Measurements from ENCODE around the gene ITGB4. TPM values are rescaled to one million over a fixed set of nuclear protein-coding genes. Genes with fewer than 3 reads are reported as not detected.
A peak's percentile ranks its signal among the peaks of the same experiment; 100 is the strongest.

ITGB4 gene
- total and polyA plus RNA-seq, 9 of the 15 experiments (the other 6 are each of a cell fraction or from before 2014, with no cell fraction given) = 0.05 to 2.8 (median 0.76) TPM; not detected in 3

DNA sequence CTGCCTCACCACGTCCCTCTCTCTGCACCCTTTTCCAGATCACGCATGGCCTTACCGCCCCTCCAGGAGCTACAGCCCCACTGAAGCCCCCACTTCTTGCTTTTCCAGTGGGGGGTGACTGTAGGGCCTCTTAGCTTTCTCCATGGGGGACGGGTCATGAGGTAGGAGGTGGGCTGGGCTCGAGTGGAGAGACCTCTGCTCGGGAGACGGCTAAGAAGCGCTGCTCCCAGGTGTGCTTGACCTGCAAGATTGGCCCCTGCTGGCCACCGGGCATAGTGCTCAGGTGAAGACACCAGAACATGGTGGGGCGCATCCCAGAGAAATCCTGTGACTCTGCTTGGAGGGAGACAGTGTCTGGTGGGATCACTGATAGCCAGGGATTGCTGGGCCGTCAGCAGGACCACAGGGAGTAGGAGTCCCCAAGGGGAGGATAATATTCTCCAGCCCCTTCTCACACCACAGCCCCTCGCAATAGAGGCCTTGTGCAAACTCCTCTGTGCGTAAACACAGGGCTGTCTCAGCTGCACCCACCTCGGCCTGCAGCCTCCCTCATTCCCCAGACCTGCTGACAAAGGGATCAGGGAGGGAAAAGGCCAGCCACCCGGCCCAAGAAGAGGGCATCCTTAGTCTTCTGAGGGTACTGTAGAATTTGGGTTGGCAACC is 52.7 kb downstream of the ITGB4 start (continued):
- TF ChIP-seq ZNF318 (IDR thresholded peaks at IDR 0.05; ENCODE audit: borderline replicate concordance in 1 of 2, low read depth in 1 of 2) (no peak), RFX1 (IDR thresholded peaks at IDR 0.05) (no peak), SIN3A (IDR thresholded peaks at IDR 0.05; ENCODE audit: borderline replicate concordance in 2 of 2, control insufficient read depth in 1 of 2, low read depth in 2 of 2, low read length in 2 of 2) (no peak), TAF7 (tag; IDR thresholded peaks at IDR 0.05) (no peak), CBFA2T3 (IDR thresholded peaks at IDR 0.05) (no peak), JUN (IDR thresholded peaks at IDR 0.05; ENCODE audit: borderline replicate concordance, low read depth, low read length) (no peak), JUN (CRISPR knock-in tag; IDR thresholded peaks at IDR 0.05; ENCODE audit: borderline replicate concordance) (no peak), MYNN (IDR thresholded peaks at IDR 0.05) (no peak), MYNN (CRISPR knock-in tag; IDR thresholded peaks at IDR 0.05) (no peak), TAL1 (IDR thresholded peaks at IDR 0.05) (no peak), HDAC2 (IDR thresholded peaks at IDR 0.05) (no peak), HNRNPLL (IDR thresholded peaks at IDR 0.05; ENCODE audit: low read depth, low read length, poor library complexity, severe bottlenecking) (no peak), BRD4 (IDR thresholded peaks at IDR 0.05) (no peak), HNRNPUL1 (IDR thresholded peaks at IDR 0.05; ENCODE audit: low read length) (no peak), ZBTB43 (CRISPR knock-in tag; IDR thresholded peaks at IDR 0.05) (peak; percentile 37; the same call in 1 of the 2 replicates)
- TF ChIP-seq, protein P1, sequence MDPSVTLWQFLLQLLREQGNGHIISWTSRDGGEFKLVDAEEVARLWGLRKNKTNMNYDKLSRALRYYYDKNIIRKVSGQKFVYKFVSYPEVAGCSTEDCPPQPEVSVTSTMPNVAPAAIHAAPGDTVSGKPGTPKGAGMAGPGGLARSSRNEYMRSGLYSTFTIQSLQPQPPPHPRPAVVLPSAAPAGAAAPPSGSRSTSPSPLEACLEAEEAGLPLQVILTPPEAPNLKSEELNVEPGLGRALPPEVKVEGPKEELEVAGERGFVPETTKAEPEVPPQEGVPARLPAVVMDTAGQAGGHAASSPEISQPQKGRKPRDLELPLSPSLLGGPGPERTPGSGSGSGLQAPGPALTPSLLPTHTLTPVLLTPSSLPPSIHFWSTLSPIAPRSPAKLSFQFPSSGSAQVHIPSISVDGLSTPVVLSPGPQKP (CRISPR knock-in tag; IDR thresholded peaks at IDR 0.05) = no peak

Measured in K562 (cell line).